Ascending aorta (tissue), 2 donors: ENCODE measurements around the gene CNST. TPM values are rescaled to one million over a fixed set of nuclear protein-coding genes. Genes with fewer than 3 reads are reported as not detected.
"Not testable (repeated sequence)": the region's sequence is repeated elsewhere in the genome, so short reads cannot be mapped to it uniquely, and the experiment has no call there.

Source experiments
- DNase-seq, 2 donors: peaks; one replicate each; pipeline ENCODE4 v3.0.0-alpha.2; 2019; ENCODE audit warnings: low spot score in 2 of 2
- H3K27ac ChIP-seq, 2 donors: fragments of 200-600 bp; sonication (generic); one replicate each; pipeline ENCODE4 v1.5.1; 2016 to 2017; ENCODE audit warnings: mild to moderate bottlenecking in 1 of 2
- H3K27me3 ChIP-seq: fragments of 200-600 bp; sonication (generic); one replicate; pipeline ENCODE4 v1.5.1; 2017
- H3K36me3 ChIP-seq, 2 donors: fragments of 200-600 bp; sonication (generic); one replicate each; pipeline ENCODE4 v1.5.1; 2016
- H3K4me1 ChIP-seq, 2 donors: fragments of 200-600 bp; sonication (generic); one replicate each; pipeline ENCODE4 v1.5.1; 2016 to 2017; ENCODE audit warnings: mild to moderate bottlenecking in 1 of 2
- H3K4me3 ChIP-seq, 2 donors: fragments of 200-600 bp; sonication (generic); one replicate each; pipeline ENCODE4 v1.5.1; 2016 to 2017; ENCODE audit warnings: mild to moderate bottlenecking in 1 of 2
- H3K9me3 ChIP-seq, 2 donors: fragments of 200-600 bp; sonication (generic); one replicate each; pipeline ENCODE4 v1.5.1; 2016
- intact Hi-C: fragments of 100-400 bp; cut with DNase I; formaldehyde crosslinking; loops from one replicate; pipeline ENCODE4 v1.15.1; 2023
- total RNA-seq: library from RNA; depleted of rRNA; stranded (reverse); fragments of >200 nt; gene quantifications from one replicate; pipeline ENCODE4 v1.1.0, GENCODE V29; 2016
- TF ChIP-seq, protein P1 (sequence below), 3 experiments: fragments of 200-600 bp in 2 of 3; fragments of 450-650 bp in 1 of 3; sonication (generic) in 2 of 3; IDR thresholded peaks; one replicate each; pipeline ENCODE4 v1.5.1; 2016 to 2019; ENCODE audit warnings: antibody characterized with exemption in 3 of 3, mild to moderate bottlenecking in 1 of 3, moderate library complexity in 1 of 3

Gene CNST
- total RNA-seq, 1 donor from 2014 or later, result 125 TPM

GRCh38 chr1:246595146-246595545, 28.9 kb downstream of the CNST start:
- TF ChIP-seq, protein P1, sequence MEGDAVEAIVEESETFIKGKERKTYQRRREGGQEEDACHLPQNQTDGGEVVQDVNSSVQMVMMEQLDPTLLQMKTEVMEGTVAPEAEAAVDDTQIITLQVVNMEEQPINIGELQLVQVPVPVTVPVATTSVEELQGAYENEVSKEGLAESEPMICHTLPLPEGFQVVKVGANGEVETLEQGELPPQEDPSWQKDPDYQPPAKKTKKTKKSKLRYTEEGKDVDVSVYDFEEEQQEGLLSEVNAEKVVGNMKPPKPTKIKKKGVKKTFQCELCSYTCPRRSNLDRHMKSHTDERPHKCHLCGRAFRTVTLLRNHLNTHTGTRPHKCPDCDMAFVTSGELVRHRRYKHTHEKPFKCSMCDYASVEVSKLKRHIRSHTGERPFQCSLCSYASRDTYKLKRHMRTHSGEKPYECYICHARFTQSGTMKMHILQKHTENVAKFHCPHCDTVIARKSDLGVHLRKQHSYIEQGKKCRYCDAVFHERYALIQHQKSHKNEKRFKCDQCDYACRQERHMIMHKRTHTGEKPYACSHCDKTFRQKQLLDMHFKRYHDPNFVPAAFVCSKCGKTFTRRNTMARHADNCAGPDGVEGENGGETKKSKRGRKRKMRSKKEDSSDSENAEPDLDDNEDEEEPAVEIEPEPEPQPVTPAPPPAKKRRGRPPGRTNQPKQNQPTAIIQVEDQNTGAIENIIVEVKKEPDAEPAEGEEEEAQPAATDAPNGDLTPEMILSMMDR (IDR thresholded peaks at IDR 0.05), result no peak
- Histone ChIP-seq H3K36me3 (no peaks in the 10 kb centered on the region), H3K4me3 (no peak overlapping the region), H3K9me3 (no peaks in the 10 kb centered on the region), H3K27ac (no peak overlapping the region), H3K27me3 (no peaks in the 10 kb centered on the region), H3K4me1 (peaks cover 0 to 16% of the 10 kb centered on the region in 2 donors)
- DNase-seq, result no peak
- intact Hi-C loops, result no loop called here

DNA sequence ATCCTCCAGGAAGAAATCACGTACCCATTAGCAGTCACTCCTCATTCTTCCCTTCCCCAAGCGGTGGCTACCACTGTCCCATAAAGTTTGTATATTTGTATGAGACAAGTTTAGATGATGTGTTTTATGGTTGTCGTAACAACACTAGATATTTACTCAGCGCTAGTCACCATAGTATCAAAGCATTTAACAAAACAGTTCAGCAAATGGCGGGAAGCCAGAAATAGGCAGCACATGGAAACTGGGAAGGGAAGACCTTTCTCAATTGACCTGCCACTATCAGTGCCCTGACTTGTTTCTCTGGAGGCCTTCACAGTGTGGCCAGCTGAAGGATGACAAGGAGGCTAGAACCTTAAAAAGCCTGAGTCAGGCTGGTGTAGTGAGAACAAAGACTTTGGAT, 31.1 kb downstream of the CNST start:
- TF ChIP-seq, protein P1 (IDR thresholded peaks at IDR 0.05), result no peak
- no peaks in the 10 kb centered on the region for H3K9me3 ChIP-seq
- H3K4me3 ChIP-seq, result no peak overlapping the region
- DNase-seq, result peak in 1 of 2 donors; percentile 71
- H3K27ac ChIP-seq, result peak overlapping the region in 1 of 2 donors; percentile 21
- H3K27me3 ChIP-seq, result no peaks in the 10 kb centered on the region
- H3K4me1 ChIP-seq, result peaks cover 0 to 16% of the 10 kb centered on the region in 2 donors
- intact Hi-C loops, result no loop called here
- H3K36me3 ChIP-seq, result no peaks in the 10 kb centered on the region

GRCh38 chr1:246597971-246598370, 31.7 kb downstream of the CNST start:
- H3K27ac ChIP-seq, result peak overlapping the region in 1 of 2 donors; percentile 21
- H3K36me3 ChIP-seq, result no peaks in the 10 kb centered on the region
- DNase-seq, result no peak
- no peaks in the 10 kb centered on the region for H3K27me3 ChIP-seq
- H3K4me3 ChIP-seq, result no peak overlapping the region
- TF ChIP-seq, protein P1 (IDR thresholded peaks at IDR 0.05), result no peak
- H3K4me1 ChIP-seq, result peaks cover 0 to 9% of the 10 kb centered on the region in 2 donors
- intact Hi-C loops, result no loop called here
- no peaks in the 10 kb centered on the region for H3K9me3 ChIP-seq

DNA sequence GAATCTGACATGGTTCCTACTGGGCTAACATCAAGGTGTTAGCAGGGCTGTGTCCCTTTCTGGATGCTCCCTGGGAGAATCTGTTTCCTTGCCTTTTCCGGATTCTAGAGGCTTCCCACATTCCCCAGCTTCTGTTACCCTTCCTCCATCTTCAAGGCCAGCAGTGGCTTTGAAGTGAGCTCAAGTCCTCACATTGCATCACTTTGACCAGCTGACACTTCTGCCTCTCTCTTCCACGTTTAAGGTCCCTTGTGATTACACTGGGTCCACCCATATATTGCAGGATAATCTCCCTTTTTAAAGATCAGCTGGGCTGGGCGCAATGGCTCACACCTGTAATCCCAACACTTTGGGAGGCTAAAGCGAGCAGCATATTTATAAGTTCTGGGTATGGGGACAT, 33.1 kb downstream of the CNST start:
- Histone ChIP-seq H3K4me1 (peaks cover 0 to 6% of the 10 kb centered on the region in 2 donors), H3K9me3 (no peaks in the 10 kb centered on the region)
- TF ChIP-seq, protein P1 (IDR thresholded peaks at IDR 0.05), result no peak

DNA sequence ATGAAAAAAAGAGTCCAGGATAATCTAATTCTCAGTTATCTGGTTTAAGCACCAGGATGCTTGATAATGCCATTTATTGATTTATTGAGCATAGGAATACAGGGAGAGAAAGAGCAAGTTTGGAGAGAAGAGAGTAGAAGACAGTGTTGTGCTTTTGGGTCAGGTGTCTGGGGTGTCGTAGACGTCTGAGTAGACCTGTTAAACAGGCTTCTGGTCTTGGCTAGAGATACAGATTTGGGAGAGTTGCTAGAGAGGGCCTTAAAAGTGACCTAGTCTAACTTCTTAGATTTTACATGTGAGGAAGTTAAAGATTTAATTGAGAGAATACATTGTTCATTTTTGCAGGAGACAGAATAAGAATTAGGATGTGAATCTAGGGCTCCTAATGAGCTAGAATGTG, 34.3 kb downstream of the CNST start:
- no peaks in the 10 kb centered on the region for H3K27me3 ChIP-seq
- H3K4me3 ChIP-seq, result no peak overlapping the region
- intact Hi-C loops, result no loop called here
- H3K36me3 ChIP-seq, result no peaks in the 10 kb centered on the region
- DNase-seq, result no peak
- H3K27ac ChIP-seq, result no peak overlapping the region
- TF ChIP-seq, protein P1 (IDR thresholded peaks at IDR 0.05), result no peak
- H3K4me1 ChIP-seq, result peaks cover 0 to 6% of the 10 kb centered on the region in 2 donors
- no peaks in the 10 kb centered on the region for H3K9me3 ChIP-seq

More for the DNA sequence above, 33.1 kb downstream of the CNST start:
- intact Hi-C loops, result no loop called here
- H3K4me3 ChIP-seq, result no peak overlapping the region
- H3K27ac ChIP-seq, result no peak overlapping the region
- DNase-seq, result no peak
- no peaks in the 10 kb centered on the region for H3K36me3 ChIP-seq
- H3K27me3 ChIP-seq, result no peaks in the 10 kb centered on the region

GRCh38 chr1:246602194-246602593, 35.9 kb downstream of the CNST start:
- no peaks in the 10 kb centered on the region for H3K27me3 ChIP-seq
- no peak for DNase-seq
- TF ChIP-seq, protein P1 (IDR thresholded peaks at IDR 0.05), result no peak
- H3K9me3 ChIP-seq, result no peaks in the 10 kb centered on the region
- no peaks in the 10 kb centered on the region for H3K36me3 ChIP-seq
- intact Hi-C loops, result no loop called here
- no peak overlapping the region for H3K27ac ChIP-seq
- H3K4me1 ChIP-seq, result peaks cover 0 to 6% of the 10 kb centered on the region in 2 donors
- H3K4me3 ChIP-seq, result no peak overlapping the region

GRCh38 chr1:246605231-246605630, 39.0 kb downstream of the CNST start:
- H3K4me3 ChIP-seq, H3K9me3 ChIP-seq, H3K27ac ChIP-seq, H3K4me1 ChIP-seq, DNase-seq, H3K36me3 ChIP-seq, H3K27me3 ChIP-seq: not testable (repeated sequence)
- intact Hi-C loops, result loop anchor here (5.0 kb wide), 1 partner anchor 38 kb away; the partner anchor contains the start of genes CNST and TFB2M
